IMR-90 (cell line): ENCODE data around the gene STARD10. TPM values are rescaled to one million over a fixed set of nuclear protein-coding genes. Genes with fewer than 3 reads are reported as not detected.

ENCODE experiments used
- ATAC-seq: fragments of 200-7000 bp; cut with Tn5 transposase; 2 replicates; pipeline ENCODE4 v1.9.1; 2020; ENCODE audit warnings: low read depth, mild to moderate bottlenecking, moderate library complexity
- BruUV-seq: library from RNA; stranded (reverse); fragments of 400-500 nt; replicated peaks from 2 replicates; lab custom pipeline; 2021; lab: Mats Ljungman, UMichigan
- CTCF ChIA-PET: fragments of 300-600 bp; formaldehyde crosslinking; extraction: SDS; loops from one replicate; lab custom pipeline; 2021; ENCODE audit warnings: antibody characterized with exemption; lab: Yijun Ruan, JAX
- POLR2A ChIA-PET: fragments of 300-600 bp; sonication (Branson Sonifier 250); formaldehyde crosslinking; loops from one replicate; lab custom pipeline; 2022; ENCODE audit warnings: antibody characterized with exemption; ENCODE audit not compliant: unreplicated experiment; lab: Charles Lee
- DNase-seq: peaks from one replicate; pipeline ENCODE4 v3.0.0; 2013
- H2AFZ ChIP-seq: replicated peaks from 2 replicates; pipeline ENCODE3; 2013; ENCODE audit warnings: low read length, mild to moderate bottlenecking; ENCODE audit not compliant: poor library complexity
- H2AK5ac ChIP-seq: 2 replicates; pipeline ENCODE4 v1.6.1; 2013; ENCODE audit warnings: low read depth, low read length, inconsistent platforms
- H2AK9ac ChIP-seq: replicated peaks from 2 replicates; pipeline ENCODE3; 2013; ENCODE audit warnings: mild to moderate bottlenecking, low read depth, low read length, moderate library complexity; ENCODE audit not compliant: poor library complexity
- H2BK120ac ChIP-seq: 2 replicates; pipeline ENCODE4 v1.6.1; 2013; ENCODE audit warnings: low read depth, low read length, inconsistent platforms
- H2BK15ac ChIP-seq: 3 replicates; pipeline ENCODE4 v1.6.1; 2013; ENCODE audit warnings: low read depth, low read length, inconsistent platforms
- H2BK20ac ChIP-seq: 2 replicates; pipeline ENCODE4 v1.6.1; 2013; ENCODE audit warnings: low read depth, mild to moderate bottlenecking, inconsistent platforms, low read length, moderate library complexity
- H2BK5ac ChIP-seq: 2 replicates; pipeline ENCODE4 v1.6.1; 2013; ENCODE audit warnings: mild to moderate bottlenecking, low read depth, low read length, inconsistent platforms; ENCODE audit not compliant: poor library complexity, severe bottlenecking
- H3K14ac ChIP-seq: replicated peaks from 2 replicates; pipeline ENCODE4 v1.6.1; 2013; ENCODE audit warnings: low read depth, low read length, inconsistent platforms
- H3K18ac ChIP-seq: 2 replicates; pipeline ENCODE4 v1.6.1; 2013; ENCODE audit warnings: low read depth, low read length, control low read depth
- H3K23ac ChIP-seq: 2 replicates; pipeline ENCODE4 v1.6.1; 2013; ENCODE audit warnings: low read depth, low read length, inconsistent platforms
- H3K27ac ChIP-seq: 2 replicates; pipeline ENCODE4 v1.5.1; 2013; ENCODE audit warnings: mild to moderate bottlenecking, control low read depth, low read length; ENCODE audit not compliant: insufficient read depth
- H3K27me3 ChIP-seq: 2 replicates; pipeline ENCODE4 v1.6.1; 2013; ENCODE audit warnings: low read length; ENCODE audit not compliant: control insufficient read depth, insufficient read depth
- H3K36me3 ChIP-seq: 2 replicates; pipeline ENCODE4 v1.6.1; 2013; ENCODE audit warnings: low read length, mixed read lengths; ENCODE audit not compliant: control insufficient read depth, insufficient read depth
- H3K4ac ChIP-seq: 2 replicates; pipeline ENCODE4 v1.6.1; 2013; ENCODE audit warnings: low read depth, low read length, inconsistent platforms
- H3K4me1 ChIP-seq: 2 replicates; pipeline ENCODE4 v1.6.1; 2013; ENCODE audit warnings: low read length, mixed read lengths; ENCODE audit not compliant: control insufficient read depth, insufficient read depth
- H3K4me2 ChIP-seq: 2 replicates; pipeline ENCODE4 v1.6.1; 2013; ENCODE audit warnings: low read depth, mild to moderate bottlenecking, control low read depth, low read length, moderate library complexity
- H3K4me3 ChIP-seq: 2 replicates; pipeline ENCODE4 v1.5.1; 2013; ENCODE audit warnings: low read depth, mild to moderate bottlenecking, control low read depth, low read length, moderate library complexity; ENCODE audit not compliant: insufficient read depth
- H3K56ac ChIP-seq: 2 replicates; pipeline ENCODE4 v1.6.1; 2013; ENCODE audit warnings: low read length, inconsistent platforms; ENCODE audit not compliant: insufficient read depth; ENCODE audit errors: extremely low read depth
- H3K79me1 ChIP-seq, 2 experiments: 2 replicates each; pipeline ENCODE4 v1.6.1; 2013; ENCODE audit warnings: low read length in 2 of 2, inconsistent platforms in 1 of 2, low read depth in 1 of 2
- H3K9ac ChIP-seq: 2 replicates; pipeline ENCODE4 v1.6.1; 2013; ENCODE audit warnings: low read depth, low read length, control low read depth
- H3K9me1 ChIP-seq: 2 replicates; pipeline ENCODE4 v1.6.1; 2013; ENCODE audit warnings: low read length, inconsistent platforms; ENCODE audit not compliant: insufficient read depth
- H3K9me3 ChIP-seq: 2 replicates; pipeline ENCODE4 v1.6.1; 2013; ENCODE audit warnings: low read length; ENCODE audit not compliant: control insufficient read depth, insufficient read depth
- H4K20me1 ChIP-seq: 2 replicates; pipeline ENCODE4 v1.6.1; 2013; ENCODE audit warnings: low read length, inconsistent platforms; ENCODE audit not compliant: insufficient read depth
- H4K5ac ChIP-seq: 2 replicates; pipeline ENCODE4 v1.6.1; 2013; ENCODE audit warnings: mild to moderate bottlenecking, low read depth, low read length, control low read depth
- H4K8ac ChIP-seq, 2 experiments: 2 replicates each; pipeline ENCODE4 v1.6.1; 2013; ENCODE audit warnings: low read depth in 2 of 2, low read length in 2 of 2, control low read depth in 1 of 2, inconsistent platforms in 1 of 2
- H4K91ac ChIP-seq: 2 replicates; pipeline ENCODE4 v1.6.1; 2013; ENCODE audit warnings: low read depth, low read length, inconsistent platforms; ENCODE audit not compliant: insufficient read depth
- BHLHE40 ChIP-seq: fragments of 150-350 bp; IDR thresholded peaks from 2 replicates; pipeline ENCODE4 v1.6.1; 2016; ENCODE audit warnings: mild to moderate bottlenecking, low read depth, low read length
- CHD1 ChIP-seq: IDR thresholded peaks from 2 replicates; pipeline ENCODE4 v1.6.1; 2012; ENCODE audit warnings: low read depth, low read length, improper control_type of control experiment
- CTCF ChIP-seq: conservative IDR thresholded peaks from 2 replicates; pipeline ENCODE4 v1.5.1; 2012; ENCODE audit warnings: mild to moderate bottlenecking, low read depth, low read length, improper control_type of control experiment
- FOS ChIP-seq: fragments of 150-350 bp; IDR thresholded peaks from 2 replicates; pipeline ENCODE4 v1.6.1; 2016; ENCODE audit warnings: low read depth, low read length
- MAFK ChIP-seq: IDR thresholded peaks from 2 replicates; pipeline ENCODE4 v1.6.1; 2012; ENCODE audit warnings: low read depth, low read length, improper control_type of control experiment
- MAZ ChIP-seq: IDR thresholded peaks from 2 replicates; pipeline ENCODE4 v1.6.1; 2012; ENCODE audit warnings: low read depth, mild to moderate bottlenecking, low read length, improper control_type of control experiment, moderate library complexity, borderline replicate concordance
- POLR2A ChIP-seq: IDR thresholded peaks from 2 replicates; pipeline ENCODE4 v1.6.1; 2012; ENCODE audit warnings: mild to moderate bottlenecking, low read depth, low read length
- RCOR1 ChIP-seq: IDR thresholded peaks from 2 replicates; pipeline ENCODE4 v1.6.1; 2012; ENCODE audit warnings: mild to moderate bottlenecking, low read length, improper control_type of control experiment; ENCODE audit not compliant: insufficient replicate concordance
- RFX5 ChIP-seq: IDR thresholded peaks from 2 replicates; pipeline ENCODE4 v1.8.0; 2012; ENCODE audit warnings: low read depth, mild to moderate bottlenecking, low read length, moderate library complexity
- USF2 ChIP-seq: fragments of 150-350 bp; IDR thresholded peaks from 2 replicates; pipeline ENCODE4 v1.6.1; 2017; ENCODE audit warnings: mild to moderate bottlenecking, antibody characterized with exemption, low read length, low read depth
- WGBS, 2 experiments: methylation state at CpG; one replicate each; pipeline versions ENCODE4 v1.1.5 to v1.1.7; 2013; ENCODE audit warnings: missing lambda C conversion rate in 2 of 2; ENCODE audit not compliant: insufficient read length in 1 of 2; ENCODE audit errors: extremely low coverage in 2 of 2; 5-methylcytosine and 5-hydroxymethylcytosine counted together
- dilution Hi-C: fragments of 300-500 bp; cut with HindIII; formaldehyde crosslinking; loops from one replicate; pipeline ENCODE4 v1.14.3; 2018; ENCODE audit warnings: low sequenced_read_pairs; ENCODE audit not compliant: unreplicated experiment
- in situ Hi-C: fragments of 300-500 bp; cut with MboI; formaldehyde crosslinking; loops from 3 replicates; pipeline ENCODE4 v1.14.3; 2019; ENCODE audit warnings: low sequenced_read_pairs, inconsistent platforms, mixed read lengths
- intact Hi-C: fragments of 100-400 bp; cut with micrococcal nuclease; formaldehyde crosslinking; loops from 2 replicates; pipeline ENCODE4 v1.10.0; 2022
- polyA plus RNA-seq, 3 experiments: library from polyadenylated mRNA; depleted of rRNA; stranded (reverse); fragments of >200 nt; gene quantifications; 2 replicates each; pipeline ENCODE4 v1.2.3, GENCODE V29; 2012; ENCODE audit warnings: low replicate concordance in 1 of 3
- total RNA-seq: library from RNA; depleted of rRNA; stranded (reverse); fragments of >200 nt; gene quantifications from 2 replicates; pipeline ENCODE4 v1.2.3, GENCODE V29; 2012

Gene STARD10
- total and polyA plus RNA-seq, 2 of the 4 experiments (the other 2 are of a cell fraction): 23.8 to 37.4 TPM

- intact Hi-C loops (no loop called here), dilution Hi-C loops (no loop called here), in situ Hi-C loops (no loop called here)
- H3K23ac ChIP-seq: no peak overlapping the region
- H3K4me2 ChIP-seq: no peak overlapping the region
- no peak overlapping the region for H2BK15ac ChIP-seq
- no peak overlapping the region for H3K14ac ChIP-seq
- H3K27me3 ChIP-seq: no peaks in the 10 kb centered on the region
- no peak overlapping the region for H3K4ac ChIP-seq
- no peak overlapping the region for H3K56ac ChIP-seq
- CTCF ChIA-PET: interaction anchor here (1.2 kb wide), 1 partner anchor 78 kb away, joined by 3 read pairs; no protein-coding TSS in a partner anchor
- no peak overlapping the region for H3K27ac ChIP-seq
- WGBS, 2 experiments: 94% methylated on average over 6 of the region's 10 CpGs; no CpG with 5 or more reads in 1 of the 2 experiments
- no peak for ATAC-seq
- H3K4me1 ChIP-seq: peaks cover 20% of the 10 kb centered on the region
- H3K36me3 ChIP-seq: no peaks in the 10 kb centered on the region
- no peak overlapping the region for H2BK120ac ChIP-seq
- no peak overlapping the region for H2BK5ac ChIP-seq
- no peak for DNase-seq
- no peak overlapping the region for H4K5ac ChIP-seq
- no TSS peak for BruUV-seq
- no peak overlapping the region for H2AK5ac ChIP-seq
- H3K9me1 ChIP-seq: peaks cover 18% of the 10 kb centered on the region
- peaks cover 3% of the 10 kb centered on the region; the same call in 1 of the 2 replicates for H4K20me1 ChIP-seq
- H4K91ac ChIP-seq: no peak overlapping the region
- TF ChIP-seq MAFK (no peak), MAZ (no peak), CHD1 (no peak), BHLHE40 (no peak), FOS (no peak), RCOR1 (no peak), CTCF (no peak), POLR2A (no peak), RFX5 (no peak), USF2 (no peak)
- H2BK20ac ChIP-seq: no peak overlapping the region
- H3K79me1 ChIP-seq: peaks cover 11 to 63% of the 10 kb centered on the region in 2 experiments; a peak in 3 of 4 replicates
- no peak overlapping the region for H3K4me3 ChIP-seq
- no peak overlapping the region for H4K8ac ChIP-seq
- H3K18ac ChIP-seq: no peak overlapping the region
- no peak overlapping the region for H3K9ac ChIP-seq
- POLR2A ChIA-PET: interaction anchor here (0.5 kb wide), 1 partner anchor 29 kb away, joined by 6 read pairs; no protein-coding TSS in a partner anchor
- no peak overlapping the region for H2AK9ac ChIP-seq
- H3K9me3 ChIP-seq: no peaks in the 10 kb centered on the region
- H2AFZ ChIP-seq: no peak overlapping the region
These were observed 61.5 kb downstream of the STARD10 start for GRCh38 chr11:72732329-72732728.
